Measurements from ENCODE around the gene RPL37A. TPM values are rescaled to one million over a fixed set of nuclear protein-coding genes. Genes with fewer than 3 reads are reported as not detected.

Gene RPL37A
- total and polyA plus RNA-seq, 2 of the 4 experiments (the other 2 are of a cell fraction), result 341 to 1,572 TPM

DNA sequence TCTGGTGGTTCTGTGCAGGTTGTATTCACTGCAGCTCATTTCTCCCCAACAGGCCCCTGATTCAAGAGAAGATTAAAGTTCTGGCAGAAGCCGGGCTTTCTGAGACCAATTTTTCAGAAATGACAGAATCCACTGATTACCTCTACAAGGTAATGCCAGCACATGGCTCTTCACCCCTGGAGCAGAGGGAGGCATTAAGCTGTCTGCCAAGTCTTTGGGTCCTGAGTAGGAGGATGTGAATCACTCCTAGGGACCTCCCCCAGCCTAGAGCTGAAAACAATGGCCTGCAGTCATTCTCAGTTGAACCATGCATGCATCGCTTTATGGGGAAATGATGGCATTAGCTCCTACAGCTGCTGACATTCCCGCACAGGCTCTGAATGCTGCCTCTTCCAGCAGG is 20.5 kb upstream of the RPL37A start:
- Histone ChIP-seq H2BK5ac (ENCODE audit: low read depth, low read length, poor library complexity, severe bottlenecking) (peak overlapping the region; percentile 41), H3K14ac (replicated peaks; ENCODE audit: low read depth, low read length) (no peak overlapping the region), H3K27me3 (ENCODE audit: control insufficient read depth, insufficient read depth, low read length) (no peaks in the 10 kb centered on the region), H4K91ac (ENCODE audit: insufficient read depth, low read depth, low read length) (no peak overlapping the region), H2AK9ac (replicated peaks; ENCODE audit: low read depth, low read length, poor library complexity) (peak overlapping the region; percentile 22), H4K8ac (ENCODE audit: low read depth in 2 of 2, low read length in 2 of 2) (no peak overlapping the region), H3K56ac (ENCODE audit: extremely low read depth, insufficient read depth, low read length) (no peak overlapping the region), H2BK120ac (ENCODE audit: low read depth, low read length) (no peak overlapping the region), H3K18ac (ENCODE audit: low read depth, low read length) (no peak overlapping the region), H3K9ac (ENCODE audit: low read depth, low read length) (no peak overlapping the region), H3K36me3 (ENCODE audit: control insufficient read depth, insufficient read depth, low read length) (peaks cover 24% of the 10 kb centered on the region), H4K5ac (ENCODE audit: low read depth, low read length) (no peak overlapping the region), H3K4ac (ENCODE audit: low read depth, low read length) (0 out of 2 replicates have a peak overlapping the region, but pooled peaks have one; percentile 34), H2BK20ac (ENCODE audit: low read depth, low read length) (no peak overlapping the region), H3K27ac (ENCODE audit: insufficient read depth, low read length) (no peak overlapping the region), H3K79me1 (ENCODE audit: low read depth in 1 of 2, low read length in 2 of 2) (no peaks in the 10 kb centered on the region; a peak in 1 of 4 replicates), H3K4me2 (ENCODE audit: low read depth, low read length) (no peak overlapping the region), H3K9me1 (ENCODE audit: insufficient read depth, low read length) (peaks cover 19% of the 10 kb centered on the region), H4K20me1 (ENCODE audit: insufficient read depth, low read length) (no peaks in the 10 kb centered on the region), H3K4me1 (ENCODE audit: control insufficient read depth, insufficient read depth, low read length) (no peaks in the 10 kb centered on the region; the same call in 1 of the 2 replicates), H3K23ac (ENCODE audit: low read depth, low read length) (no peak overlapping the region), H2AFZ (replicated peaks; ENCODE audit: low read length, poor library complexity) (peak overlapping the region; percentile 46), H2BK15ac (ENCODE audit: low read depth, low read length) (no peak overlapping the region; the same call in 2 of the 3 replicates), H2AK5ac (ENCODE audit: low read depth, low read length) (no peak overlapping the region), H3K9me3 (ENCODE audit: control insufficient read depth, insufficient read depth, low read length) (no peaks in the 10 kb centered on the region), H3K4me3 (ENCODE audit: insufficient read depth, low read depth, low read length) (no peak overlapping the region)
- intact Hi-C loops (cut with micrococcal nuclease), result loop anchor here (5.0 kb wide), 1 partner anchor 36 kb away; no protein-coding TSS in a partner anchor
- ChIA-PET CTCF (interaction anchor here (0.5 kb wide), 1 partner anchor 19 kb away, joined by 3 read pairs; no protein-coding TSS in a partner anchor), POLR2A (ENCODE audit: unreplicated experiment) (no interaction called here)
- DNase-seq (peak; percentile 88), ATAC-seq (ENCODE audit: low read depth) (peak; percentile 91)
- no TSS peak for BruUV-seq (replicated peaks)
- no peak for TF ChIP-seq CHD1 (IDR thresholded peaks at IDR 0.05; ENCODE audit: low read depth, low read length)
- no peak for TF ChIP-seq RAD21 (IDR thresholded peaks at IDR 0.05; ENCODE audit: low read length)
- no peak for TF ChIP-seq POLR2A (IDR thresholded peaks at IDR 0.05; ENCODE audit: low read depth, low read length)
- peak; percentile 42; the same call in 1 of the 2 replicates for TF ChIP-seq MXI1 (IDR thresholded peaks at IDR 0.05; ENCODE audit: borderline replicate concordance, low read depth, low read length)
- no peak for TF ChIP-seq RFX5 (IDR thresholded peaks at IDR 0.05; ENCODE audit: low read depth, low read length)
- 0 out of 2 replicates have a peak, but pooled peaks have one; percentile 21 for TF ChIP-seq FOS (IDR thresholded peaks at IDR 0.05; ENCODE audit: low read depth, low read length)
- TF ChIP-seq, protein P1, sequence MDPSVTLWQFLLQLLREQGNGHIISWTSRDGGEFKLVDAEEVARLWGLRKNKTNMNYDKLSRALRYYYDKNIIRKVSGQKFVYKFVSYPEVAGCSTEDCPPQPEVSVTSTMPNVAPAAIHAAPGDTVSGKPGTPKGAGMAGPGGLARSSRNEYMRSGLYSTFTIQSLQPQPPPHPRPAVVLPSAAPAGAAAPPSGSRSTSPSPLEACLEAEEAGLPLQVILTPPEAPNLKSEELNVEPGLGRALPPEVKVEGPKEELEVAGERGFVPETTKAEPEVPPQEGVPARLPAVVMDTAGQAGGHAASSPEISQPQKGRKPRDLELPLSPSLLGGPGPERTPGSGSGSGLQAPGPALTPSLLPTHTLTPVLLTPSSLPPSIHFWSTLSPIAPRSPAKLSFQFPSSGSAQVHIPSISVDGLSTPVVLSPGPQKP (IDR thresholded peaks at IDR 0.05; ENCODE audit: borderline replicate concordance, low read depth, low read length), result no peak
- TF ChIP-seq, protein P2, sequence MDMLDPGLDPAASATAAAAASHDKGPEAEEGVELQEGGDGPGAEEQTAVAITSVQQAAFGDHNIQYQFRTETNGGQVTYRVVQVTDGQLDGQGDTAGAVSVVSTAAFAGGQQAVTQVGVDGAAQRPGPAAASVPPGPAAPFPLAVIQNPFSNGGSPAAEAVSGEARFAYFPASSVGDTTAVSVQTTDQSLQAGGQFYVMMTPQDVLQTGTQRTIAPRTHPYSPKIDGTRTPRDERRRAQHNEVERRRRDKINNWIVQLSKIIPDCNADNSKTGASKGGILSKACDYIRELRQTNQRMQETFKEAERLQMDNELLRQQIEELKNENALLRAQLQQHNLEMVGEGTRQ (IDR thresholded peaks at IDR 0.05; ENCODE audit: low read depth, low read length), result no peak
- no peak for TF ChIP-seq SMC3 (IDR thresholded peaks at IDR 0.05; ENCODE audit: low read depth, low read length)
- in situ Hi-C loops (cut with MboI; ENCODE audit: low sequenced_read_pairs), result no loop called here
- WGBS, 2 experiments (ENCODE audit: extremely low coverage in 2 of 2, insufficient read length in 1 of 2), result no CpG with 5 or more reads among the region's 3 CpGs
- dilution Hi-C loops (cut with HindIII; ENCODE audit: low sequenced_read_pairs, unreplicated experiment), result no loop called here

Data from IMR-90 (cell line).